ENCODE measurements around the gene CYS1.
"Not testable (repeated sequence)": the region's sequence is repeated elsewhere in the genome, so short reads cannot be mapped to it uniquely, and the experiment has no call there.

CYS1 gene

GRCh38 chr2:10011606-10012325, 68.4 kb downstream of the CYS1 start:
- not testable (repeated sequence) for DNase-seq

GRCh38 chr2:10010861-10011605, 69.2 kb downstream of the CYS1 start:
- not testable (repeated sequence) for DNase-seq

DNA sequence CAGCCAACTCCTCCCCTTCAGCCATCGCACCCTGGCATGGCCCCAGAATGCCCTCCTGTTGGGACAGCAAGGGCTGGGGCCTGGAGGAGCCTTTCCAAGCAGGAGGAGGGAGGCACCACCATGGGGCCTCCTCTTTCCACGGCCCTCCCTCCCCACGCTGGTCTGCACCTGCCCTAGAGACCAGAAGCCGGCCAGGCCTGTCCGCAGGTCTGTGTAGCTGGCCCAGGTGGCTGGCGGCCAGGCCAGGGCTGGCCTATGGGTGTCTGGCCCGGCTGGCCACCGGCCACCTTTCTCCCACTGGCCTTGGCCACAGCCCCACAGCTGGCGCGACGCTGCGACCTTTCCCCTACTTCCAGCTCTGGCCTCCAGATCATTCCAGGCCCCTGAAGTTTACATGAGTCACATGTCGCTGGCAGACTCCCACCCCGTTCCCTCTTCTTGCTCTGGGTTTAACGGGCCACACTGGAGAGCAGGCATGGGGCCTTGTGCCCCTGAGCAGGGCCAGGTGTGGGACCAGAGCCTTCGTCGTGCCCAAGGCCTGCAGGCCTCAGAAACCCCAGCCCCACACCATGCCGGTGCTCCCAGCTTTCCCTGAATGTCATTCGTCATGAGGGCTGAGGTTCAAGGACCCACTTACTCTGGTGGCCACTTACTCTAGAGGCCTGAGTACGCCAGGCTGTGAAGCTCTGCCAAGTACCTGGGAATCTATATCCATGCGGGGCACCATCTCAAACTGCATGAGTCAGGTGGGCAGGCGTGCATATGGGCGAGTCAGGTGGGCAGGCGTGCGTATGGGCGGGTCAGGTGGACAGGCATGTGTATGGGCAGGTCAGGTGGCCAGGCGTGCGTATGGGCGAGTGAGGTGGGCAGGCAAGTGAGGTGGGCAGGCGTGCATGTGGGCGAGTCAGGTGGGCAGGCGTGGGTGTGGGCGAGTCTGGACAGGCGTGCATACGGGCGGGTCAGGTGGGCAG, 70.1 kb downstream of the CYS1 start:
- no peak for DNase-seq

DNA sequence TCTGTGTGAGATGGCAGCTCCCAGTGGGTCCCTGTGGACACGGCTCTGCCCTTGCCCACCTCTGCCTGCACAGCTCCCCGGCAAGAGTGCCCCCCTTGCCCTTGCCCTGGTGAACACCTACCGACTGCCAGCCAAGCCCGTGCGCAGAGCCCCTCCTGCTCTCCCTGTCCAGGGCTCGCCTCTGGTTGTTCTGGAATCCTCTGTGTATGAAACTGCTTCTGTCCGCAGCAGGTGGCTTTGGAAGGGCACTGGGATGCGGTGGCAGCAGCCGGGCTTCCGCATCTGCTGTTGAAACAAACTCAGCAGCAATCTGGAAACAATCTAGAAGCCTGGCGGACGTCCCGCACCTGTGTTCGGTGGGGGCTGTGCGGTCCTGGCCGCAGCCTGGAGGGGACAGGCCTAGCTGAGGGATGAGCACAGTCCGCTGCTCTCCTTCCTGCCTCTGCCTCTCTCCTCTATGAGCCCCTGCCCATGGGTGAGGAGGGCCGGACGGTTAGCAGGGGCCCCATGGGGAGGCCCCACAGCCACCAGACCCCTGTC, 70.9 kb downstream of the CYS1 start:
- DNase-seq: no peak

- no peak for DNase-seq
Measured at GRCh38 chr2:10008809-10009176, 71.4 kb downstream of the CYS1 start.

GRCh38 chr2:10007921-10008808, 72.0 kb downstream of the CYS1 start:
- DNase-seq: no peak

DNA sequence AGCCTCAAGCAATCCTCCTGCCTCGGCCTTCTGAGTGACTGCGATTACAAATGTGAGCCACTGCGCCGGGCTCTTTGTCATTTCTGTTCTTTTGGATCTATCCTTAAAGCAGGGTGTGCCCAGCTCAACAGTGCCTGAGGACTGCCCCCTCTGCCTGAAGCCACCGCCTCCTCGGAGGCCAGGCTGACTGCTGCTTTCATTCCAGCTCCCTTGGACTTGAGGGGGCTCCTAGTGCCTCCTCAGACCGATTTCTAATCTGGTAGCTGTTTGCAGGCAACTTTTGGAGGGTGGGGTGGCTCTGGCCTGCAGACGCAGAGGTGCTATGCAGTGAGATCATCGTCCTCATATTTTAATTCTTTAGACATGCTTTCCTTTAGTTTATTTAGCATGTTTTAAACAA, 72.8 kb downstream of the CYS1 start:
- DNase-seq: no peak
